Ectodermal cell (in vitro differentiated cells): ENCODE data around the gene TAPT1.

Experiments used
- H3K27ac ChIP-seq: 2 replicates; pipeline ENCODE4 v1.7.0; 2013; ENCODE audit warnings: mild to moderate bottlenecking, low read depth, low read length; ENCODE audit not compliant: insufficient read depth, poor library complexity, severe bottlenecking
- H3K27me3 ChIP-seq: 2 replicates; pipeline ENCODE4 v1.7.0; 2013; ENCODE audit warnings: mild to moderate bottlenecking, low read length; ENCODE audit not compliant: insufficient read depth, control insufficient read depth, poor library complexity, severe bottlenecking
- H3K36me3 ChIP-seq: one replicate; pipeline ENCODE4 v1.7.0; 2013; ENCODE audit warnings: low read length; ENCODE audit not compliant: control insufficient read depth, insufficient read depth
- H3K4me1 ChIP-seq: one replicate; pipeline ENCODE4 v1.7.0; 2013; ENCODE audit warnings: low read length; ENCODE audit not compliant: control insufficient read depth, insufficient read depth
- H3K4me3 ChIP-seq: 2 replicates; pipeline ENCODE4 v1.7.0; 2013; ENCODE audit warnings: low read depth, low read length, control low read depth; ENCODE audit not compliant: insufficient read depth
- H3K9me3 ChIP-seq: 2 replicates; pipeline ENCODE4 v1.7.0; 2013; ENCODE audit warnings: mild to moderate bottlenecking, low read length, moderate library complexity; ENCODE audit not compliant: control insufficient read depth
- WGBS, 2 experiments: methylation state at CpG; one replicate each; pipeline ENCODE4 v1.1.7; 2013; ENCODE audit warnings: missing lambda C conversion rate in 2 of 2; 5-methylcytosine and 5-hydroxymethylcytosine counted together

The TAPT1 gene

GRCh38 chr4:16217300-16218051, 8.8 kb downstream of the TAPT1 start:
- H3K27ac ChIP-seq, result no peak overlapping the region
- H3K36me3 ChIP-seq, result no peaks in the 10 kb centered on the region
- H3K9me3 ChIP-seq, result no peaks in the 10 kb centered on the region
- H3K4me3 ChIP-seq, result no peak overlapping the region
- no peaks in the 10 kb centered on the region for H3K27me3 ChIP-seq
- 90 to 96% methylated on average over 4 to 6 of the region's 6 CpGs for WGBS, 2 experiments
- H3K4me1 ChIP-seq, result no peaks in the 10 kb centered on the region

- no peaks in the 10 kb centered on the region for H3K4me1 ChIP-seq
- WGBS, 2 experiments, result 97 to 100% methylated on average over 1 to 2 of the region's 2 CpGs
These were observed 13.2 kb downstream of the TAPT1 start for GRCh38 chr4:16213121-16213520.

GRCh38 chr4:16212138-16212782, 14.0 kb downstream of the TAPT1 start:
- Histone ChIP-seq H3K36me3 (no peaks in the 10 kb centered on the region), H3K4me1 (no peaks in the 10 kb centered on the region), H3K27ac (no peak overlapping the region), H3K9me3 (no peaks in the 10 kb centered on the region), H3K27me3 (no peaks in the 10 kb centered on the region), H3K4me3 (no peak overlapping the region)
- 98 to 100% methylated on average over 3 of the region's 3 CpGs for WGBS, 2 experiments

More at GRCh38 chr4:16213121-16213520, 13.2 kb downstream of the TAPT1 start:
- no peaks in the 10 kb centered on the region for H3K36me3 ChIP-seq
- H3K4me3 ChIP-seq, result no peak overlapping the region
- H3K27ac ChIP-seq, result no peak overlapping the region
- no peaks in the 10 kb centered on the region for H3K27me3 ChIP-seq
- H3K9me3 ChIP-seq, result no peaks in the 10 kb centered on the region

GRCh38 chr4:16207409-16207808, 18.9 kb downstream of the TAPT1 start:
- 93 to 94% methylated on average over 1 of the region's 1 CpG for WGBS, 2 experiments

GRCh38 chr4:16206848-16207247, 19.4 kb downstream of the TAPT1 start:
- H3K9me3 ChIP-seq, result no peaks in the 10 kb centered on the region
- no peaks in the 10 kb centered on the region for H3K27me3 ChIP-seq
- peaks cover 10% of the 10 kb centered on the region for H3K4me1 ChIP-seq
- no peak overlapping the region for H3K4me3 ChIP-seq
- no peaks in the 10 kb centered on the region for H3K36me3 ChIP-seq
- no peak overlapping the region for H3K27ac ChIP-seq
- 59 to 63% methylated on average over 2 of the region's 2 CpGs for WGBS, 2 experiments

More at GRCh38 chr4:16207409-16207808, 18.9 kb downstream of the TAPT1 start:
- Histone ChIP-seq H3K4me3 (no peak overlapping the region), H3K27ac (no peak overlapping the region), H3K9me3 (no peaks in the 10 kb centered on the region), H3K27me3 (no peaks in the 10 kb centered on the region), H3K4me1 (peaks cover 10% of the 10 kb centered on the region), H3K36me3 (no peaks in the 10 kb centered on the region)

- peaks cover 10% of the 10 kb centered on the region for H3K4me1 ChIP-seq
- 75 to 76% methylated on average over 5 of the region's 5 CpGs for WGBS, 2 experiments
- no peak overlapping the region for H3K27ac ChIP-seq
- no peaks in the 10 kb centered on the region for H3K36me3 ChIP-seq
- no peaks in the 10 kb centered on the region for H3K9me3 ChIP-seq
- H3K27me3 ChIP-seq, result no peaks in the 10 kb centered on the region
- no peak overlapping the region for H3K4me3 ChIP-seq
These were observed 20.0 kb downstream of the TAPT1 start for GRCh38 chr4:16206301-16206700.

- Histone ChIP-seq H3K36me3 (no peaks in the 10 kb centered on the region), H3K27ac (no peak overlapping the region), H3K4me1 (peaks cover 10% of the 10 kb centered on the region), H3K27me3 (no peaks in the 10 kb centered on the region), H3K9me3 (no peaks in the 10 kb centered on the region), H3K4me3 (no peak overlapping the region)
- WGBS, 2 experiments, result 85% methylated on average over 7 of the region's 7 CpGs
These were observed 20.7 kb downstream of the TAPT1 start for GRCh38 chr4:16205298-16206164.

- no peaks in the 10 kb centered on the region for H3K9me3 ChIP-seq
- WGBS, 2 experiments, result 96 to 98% methylated on average over 3 of the region's 3 CpGs
- no peak overlapping the region for H3K27ac ChIP-seq
- peaks cover 10% of the 10 kb centered on the region for H3K4me1 ChIP-seq
- no peaks in the 10 kb centered on the region for H3K27me3 ChIP-seq
- no peak overlapping the region for H3K4me3 ChIP-seq
- H3K36me3 ChIP-seq, result no peaks in the 10 kb centered on the region
These were observed 21.8 kb downstream of the TAPT1 start for GRCh38 chr4:16204505-16204904.

- WGBS, 2 experiments, result 95 to 100% methylated on average over 2 of the region's 2 CpGs
- H3K4me3 ChIP-seq, result no peak overlapping the region
These were observed 23.2 kb downstream of the TAPT1 start for GRCh38 chr4:16203083-16203482.

GRCh38 chr4:16202598-16202997, 23.7 kb downstream of the TAPT1 start:
- H3K9me3 ChIP-seq, result no peaks in the 10 kb centered on the region
- H3K27ac ChIP-seq, result no peak overlapping the region
- no peak overlapping the region for H3K4me3 ChIP-seq
- no peaks in the 10 kb centered on the region for H3K27me3 ChIP-seq
- 86 to 99% methylated on average over 2 of the region's 2 CpGs for WGBS, 2 experiments
- no peaks in the 10 kb centered on the region for H3K36me3 ChIP-seq
- H3K4me1 ChIP-seq, result peaks cover 10% of the 10 kb centered on the region

More at GRCh38 chr4:16203083-16203482, 23.2 kb downstream of the TAPT1 start:
- Histone ChIP-seq H3K27me3 (no peaks in the 10 kb centered on the region), H3K4me1 (peaks cover 10% of the 10 kb centered on the region), H3K27ac (no peak overlapping the region), H3K9me3 (no peaks in the 10 kb centered on the region), H3K36me3 (no peaks in the 10 kb centered on the region)
